Panc1 (cell line): ENCODE data around the gene NTNG2. TPM values are rescaled to one million over a fixed set of nuclear protein-coding genes. Genes with fewer than 3 reads are reported as not detected.

Experiments used
- ATAC-seq: fragments of 200-7000 bp; cut with Tn5 transposase; 2 replicates; pipeline ENCODE4 v1.9.1; 2020; ENCODE audit warnings: mild to moderate bottlenecking, moderate library complexity
- BruUV-seq: library from RNA; stranded (reverse); fragments of 400-500 nt; replicated peaks from 2 replicates; lab custom pipeline; 2021; lab: Mats Ljungman, UMichigan
- CTCF ChIA-PET: fragments of 300-600 bp; sonication (Branson Sonifier 250); formaldehyde crosslinking; loops from one replicate; lab custom pipeline; 2022; ENCODE audit warnings: antibody characterized with exemption; lab: Charles Lee
- POLR2A ChIA-PET: fragments of 300-600 bp; sonication (Branson Sonifier 250); formaldehyde crosslinking; loops from one replicate; lab custom pipeline; 2022; ENCODE audit warnings: antibody characterized with exemption; lab: Charles Lee
- DNase-seq: peaks from one replicate; pipeline ENCODE4 v3.0.0-alpha.2; 2010; ENCODE audit warnings: low read depth, low spot score
- H3K27ac ChIP-seq: 2 replicates; pipeline ENCODE4 v1.5.1; 2011; ENCODE audit warnings: mild to moderate bottlenecking, low read length, inconsistent platforms
- H3K27me3 ChIP-seq: fragments of 200-500 bp; sonication (Bioruptor generic); 2 replicates; pipeline ENCODE4 v1.6.0; 2014; ENCODE audit warnings: low read length, inconsistent platforms; ENCODE audit not compliant: control insufficient read depth, insufficient read depth
- H3K36me3 ChIP-seq: fragments of 200-500 bp; sonication (Bioruptor generic); 2 replicates; pipeline ENCODE4 v1.5.1; 2014; ENCODE audit warnings: inconsistent platforms, mild to moderate bottlenecking, low read length, moderate library complexity; ENCODE audit not compliant: control insufficient read depth, insufficient read depth
- H3K4me1 ChIP-seq: 2 replicates; pipeline ENCODE4 v1.5.1; 2011; ENCODE audit warnings: inconsistent platforms, mild to moderate bottlenecking, low read length, moderate library complexity; ENCODE audit not compliant: control insufficient read depth, insufficient read depth
- H3K4me3 ChIP-seq, 2 experiments: 2 replicates each; pipeline ENCODE4 v1.5.1; 2011 to 2012; ENCODE audit warnings: low read depth in 2 of 2, low read length in 2 of 2, mild to moderate bottlenecking in 2 of 2, inconsistent platforms in 1 of 2, moderate library complexity in 1 of 2
- H3K9me3 ChIP-seq: fragments of 200-500 bp; sonication (Bioruptor generic); 2 replicates; pipeline ENCODE4 v1.5.1; 2014; ENCODE audit warnings: low read depth, mild to moderate bottlenecking, inconsistent platforms, low read length, moderate library complexity; ENCODE audit not compliant: control insufficient read depth, insufficient read depth
- POLR2AphosphoS5 ChIP-seq: IDR thresholded peaks from 2 replicates; pipeline ENCODE4 v1.6.1; 2012; ENCODE audit warnings: mild to moderate bottlenecking, low read depth, low read length, moderate library complexity
- SIN3A ChIP-seq: IDR thresholded peaks from 2 replicates; pipeline ENCODE4 v1.6.1; 2012; ENCODE audit warnings: low read depth, mild to moderate bottlenecking, low read length, moderate library complexity, borderline replicate concordance; ENCODE audit not compliant: insufficient read depth
- TCF7L2 ChIP-seq: IDR thresholded peaks from 2 replicates; pipeline ENCODE4 v1.6.1; 2011; ENCODE audit warnings: mild to moderate bottlenecking, low read depth, low read length, inconsistent platforms
- in situ Hi-C: cut with HindIII; loops from 2 replicates; pipeline ENCODE4 v1.10.0; 2016; ENCODE audit warnings: low sequenced_read_pairs, low pct_unique_long_range_greater_than_20kb
- intact Hi-C: fragments of 100-400 bp; cut with micrococcal nuclease; formaldehyde crosslinking; loops from one replicate; pipeline ENCODE4 v1.10.0; 2022; ENCODE audit not compliant: unreplicated experiment
- total RNA-seq: library from RNA; stranded (reverse); gene quantifications from one replicate; pipeline ENCODE4 v1.2.1, GENCODE V29; 2021; ENCODE audit not compliant: unreplicated experiment
- TF ChIP-seq, protein P1 (sequence below): fragments of 450-650 bp; IDR thresholded peaks from 2 replicates; pipeline ENCODE4 v1.5.1; 2017; ENCODE audit warnings: mild to moderate bottlenecking
- TF ChIP-seq, protein P2 (sequence below), 2 experiments: IDR thresholded peaks; 2 replicates each; pipeline ENCODE4 v1.6.1; 2011 to 2012; ENCODE audit warnings: low read depth in 2 of 2, control low read depth in 1 of 2, low read length in 1 of 2, mild to moderate bottlenecking in 1 of 2, moderate library complexity in 1 of 2; ENCODE audit not compliant: insufficient read depth in 1 of 2

NTNG2 gene
- total RNA-seq, 1 experiment from 2014 or later: 5.1 TPM

DNA sequence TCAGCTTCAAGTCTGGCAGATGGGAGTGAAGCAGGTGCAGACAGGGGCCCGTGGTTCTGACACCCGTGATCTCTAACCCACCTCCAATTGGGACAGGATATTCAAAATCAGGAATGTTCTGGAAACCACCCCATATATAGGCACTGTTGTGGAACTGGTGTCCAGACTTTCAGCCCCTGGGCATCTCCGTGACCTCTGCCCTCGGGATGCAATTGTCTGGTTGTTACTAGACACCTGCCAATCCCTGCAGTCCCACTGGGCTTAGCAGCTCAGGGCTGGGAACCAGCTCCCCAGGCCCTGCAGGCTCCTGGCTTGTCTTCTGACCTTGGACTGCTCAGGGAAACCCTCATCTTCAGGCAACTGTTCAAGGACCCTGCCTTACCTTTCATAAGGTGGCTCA lies 38.8 kb downstream of the NTNG2 start:
- no peak overlapping the region for H3K27ac ChIP-seq
- H3K9me3 ChIP-seq: no peaks in the 10 kb centered on the region
- ChIA-PET POLR2A (no interaction called here), CTCF (no interaction called here)
- H3K36me3 ChIP-seq: no peaks in the 10 kb centered on the region
- H3K4me1 ChIP-seq: no peaks in the 10 kb centered on the region
- no TSS peak for BruUV-seq
- no peak overlapping the region for H3K4me3 ChIP-seq
- TF ChIP-seq POLR2AphosphoS5: no peak
- no peak for TF ChIP-seq SIN3A
- TF ChIP-seq, protein P1, sequence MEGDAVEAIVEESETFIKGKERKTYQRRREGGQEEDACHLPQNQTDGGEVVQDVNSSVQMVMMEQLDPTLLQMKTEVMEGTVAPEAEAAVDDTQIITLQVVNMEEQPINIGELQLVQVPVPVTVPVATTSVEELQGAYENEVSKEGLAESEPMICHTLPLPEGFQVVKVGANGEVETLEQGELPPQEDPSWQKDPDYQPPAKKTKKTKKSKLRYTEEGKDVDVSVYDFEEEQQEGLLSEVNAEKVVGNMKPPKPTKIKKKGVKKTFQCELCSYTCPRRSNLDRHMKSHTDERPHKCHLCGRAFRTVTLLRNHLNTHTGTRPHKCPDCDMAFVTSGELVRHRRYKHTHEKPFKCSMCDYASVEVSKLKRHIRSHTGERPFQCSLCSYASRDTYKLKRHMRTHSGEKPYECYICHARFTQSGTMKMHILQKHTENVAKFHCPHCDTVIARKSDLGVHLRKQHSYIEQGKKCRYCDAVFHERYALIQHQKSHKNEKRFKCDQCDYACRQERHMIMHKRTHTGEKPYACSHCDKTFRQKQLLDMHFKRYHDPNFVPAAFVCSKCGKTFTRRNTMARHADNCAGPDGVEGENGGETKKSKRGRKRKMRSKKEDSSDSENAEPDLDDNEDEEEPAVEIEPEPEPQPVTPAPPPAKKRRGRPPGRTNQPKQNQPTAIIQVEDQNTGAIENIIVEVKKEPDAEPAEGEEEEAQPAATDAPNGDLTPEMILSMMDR: no peak
- TF ChIP-seq, protein P2, sequence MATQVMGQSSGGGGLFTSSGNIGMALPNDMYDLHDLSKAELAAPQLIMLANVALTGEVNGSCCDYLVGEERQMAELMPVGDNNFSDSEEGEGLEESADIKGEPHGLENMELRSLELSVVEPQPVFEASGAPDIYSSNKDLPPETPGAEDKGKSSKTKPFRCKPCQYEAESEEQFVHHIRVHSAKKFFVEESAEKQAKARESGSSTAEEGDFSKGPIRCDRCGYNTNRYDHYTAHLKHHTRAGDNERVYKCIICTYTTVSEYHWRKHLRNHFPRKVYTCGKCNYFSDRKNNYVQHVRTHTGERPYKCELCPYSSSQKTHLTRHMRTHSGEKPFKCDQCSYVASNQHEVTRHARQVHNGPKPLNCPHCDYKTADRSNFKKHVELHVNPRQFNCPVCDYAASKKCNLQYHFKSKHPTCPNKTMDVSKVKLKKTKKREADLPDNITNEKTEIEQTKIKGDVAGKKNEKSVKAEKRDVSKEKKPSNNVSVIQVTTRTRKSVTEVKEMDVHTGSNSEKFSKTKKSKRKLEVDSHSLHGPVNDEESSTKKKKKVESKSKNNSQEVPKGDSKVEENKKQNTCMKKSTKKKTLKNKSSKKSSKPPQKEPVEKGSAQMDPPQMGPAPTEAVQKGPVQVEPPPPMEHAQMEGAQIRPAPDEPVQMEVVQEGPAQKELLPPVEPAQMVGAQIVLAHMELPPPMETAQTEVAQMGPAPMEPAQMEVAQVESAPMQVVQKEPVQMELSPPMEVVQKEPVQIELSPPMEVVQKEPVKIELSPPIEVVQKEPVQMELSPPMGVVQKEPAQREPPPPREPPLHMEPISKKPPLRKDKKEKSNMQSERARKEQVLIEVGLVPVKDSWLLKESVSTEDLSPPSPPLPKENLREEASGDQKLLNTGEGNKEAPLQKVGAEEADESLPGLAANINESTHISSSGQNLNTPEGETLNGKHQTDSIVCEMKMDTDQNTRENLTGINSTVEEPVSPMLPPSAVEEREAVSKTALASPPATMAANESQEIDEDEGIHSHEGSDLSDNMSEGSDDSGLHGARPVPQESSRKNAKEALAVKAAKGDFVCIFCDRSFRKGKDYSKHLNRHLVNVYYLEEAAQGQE (IDR thresholded peaks at IDR 0.05; ENCODE audit: insufficient read depth in 1 of 2, low read depth in 2 of 2, low read length in 1 of 2): no peak
- TF ChIP-seq TCF7L2: no peak
- no peak for ATAC-seq
- no peak for DNase-seq
- intact Hi-C loops: no loop called here
- no peaks in the 10 kb centered on the region for H3K27me3 ChIP-seq
- in situ Hi-C loops: no loop called here

DNA sequence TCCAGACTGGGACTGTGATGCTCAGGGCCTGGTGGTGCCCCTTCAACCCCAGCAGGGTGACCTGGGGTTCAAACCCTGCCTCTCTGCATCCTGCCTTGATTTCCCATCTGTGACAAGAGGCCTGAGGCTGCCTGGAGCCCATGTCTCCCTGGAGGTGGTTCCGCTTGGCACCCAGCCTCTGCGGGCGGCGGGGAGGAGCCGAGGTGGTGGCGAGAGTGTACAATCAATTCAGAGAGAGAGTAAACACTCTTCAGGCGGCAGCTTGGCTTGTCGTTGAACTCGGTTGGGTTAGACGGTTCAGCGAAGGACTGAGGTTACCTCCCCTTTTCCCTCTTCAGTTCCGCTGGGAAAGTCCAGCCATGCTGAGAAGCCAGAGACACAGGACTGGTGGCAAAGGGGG lies 39.3 kb downstream of the NTNG2 start:
- no peak for ATAC-seq

More for the DNA sequence above, 39.3 kb downstream of the NTNG2 start:
- Histone ChIP-seq H3K27ac (no peak overlapping the region), H3K4me1 (no peaks in the 10 kb centered on the region), H3K4me3 (no peak overlapping the region), H3K9me3 (no peaks in the 10 kb centered on the region), H3K27me3 (no peaks in the 10 kb centered on the region), H3K36me3 (no peaks in the 10 kb centered on the region)
- POLR2A ChIA-PET: no interaction called here
- no TSS peak for BruUV-seq
- no peak for TF ChIP-seq SIN3A
- TF ChIP-seq, protein P2 (IDR thresholded peaks at IDR 0.05; ENCODE audit: insufficient read depth in 1 of 2, low read depth in 2 of 2, low read length in 1 of 2): no peak
- TF ChIP-seq POLR2AphosphoS5: no peak
- TF ChIP-seq, protein P1: no peak
- TF ChIP-seq TCF7L2: no peak
- DNase-seq: no peak
- intact Hi-C loops (no loop called here), in situ Hi-C loops (no loop called here)
- CTCF ChIA-PET: no interaction called here
